ENCODE data around the gene DNAJB2.

- TF ChIP-seq CTCF (IDR thresholded peaks at IDR 0.05 in 4 of 5, conservative IDR thresholded peaks at IDR 0.05 in 1 of 5), result no peak
- TF ChIP-seq POLR2A (IDR thresholded peaks at IDR 0.05), result no peak
These were observed 6.2 kb upstream of the DNAJB2 start for GRCh38 chr2:219272995-219273394.
